Gastroesophageal sphincter (tissue), 3 donors: ENCODE measurements around the gene UST.
"Not testable (repeated sequence)": the region's sequence is repeated elsewhere in the genome, so short reads cannot be mapped to it uniquely, and the experiment has no call there.

Experiments used
- CTCF ChIP-seq, 4 experiments: fragments of 200-600 bp in 2 of 4; fragments of 450-650 bp in 2 of 4; sonication (generic) in 1 of 4; IDR thresholded peaks; one replicate each; pipeline ENCODE4 v1.5.1; 2017 to 2019; ENCODE audit warnings: antibody characterized with exemption in 4 of 4, mild to moderate bottlenecking in 2 of 4, moderate library complexity in 2 of 4
- POLR2AphosphoS5 ChIP-seq: sonication (generic); formaldehyde crosslinking; IDR thresholded peaks from one replicate; pipeline ENCODE4 v1.6.1; 2017; ENCODE audit warnings: antibody characterized with exemption

GRCh38 chr6:149103950-149104349 is 357.1 kb downstream of the UST start:
- TF ChIP-seq CTCF (IDR thresholded peaks at IDR 0.05); POLR2AphosphoS5: not testable (repeated sequence)
